IPS-15b (cell line): Measurements from ENCODE around the gene SLC4A2.

Experiments
- H3K27me3 ChIP-seq: one replicate; pipeline ENCODE4 v1.6.1; 2013; ENCODE audit warnings: low read length; ENCODE audit not compliant: control insufficient read depth, insufficient read depth
- H3K36me3 ChIP-seq: one replicate; pipeline ENCODE4 v1.6.1; 2013; ENCODE audit warnings: low read length; ENCODE audit not compliant: control insufficient read depth, insufficient read depth
- H3K4me1 ChIP-seq: one replicate; pipeline ENCODE4 v1.6.1; 2013; ENCODE audit warnings: mild to moderate bottlenecking, low read length; ENCODE audit not compliant: control insufficient read depth, insufficient read depth
- H3K4me3 ChIP-seq: one replicate; pipeline ENCODE4 v1.5.1; 2013; ENCODE audit warnings: low read depth, low read length
- H3K9ac ChIP-seq: one replicate; pipeline ENCODE4 v1.6.1; 2013; ENCODE audit warnings: low read depth, mild to moderate bottlenecking, low read length
- H3K9me3 ChIP-seq: one replicate; pipeline ENCODE4 v1.6.1; 2013; ENCODE audit warnings: mild to moderate bottlenecking, low read length; ENCODE audit not compliant: control insufficient read depth, insufficient read depth

Gene SLC4A2

DNA sequence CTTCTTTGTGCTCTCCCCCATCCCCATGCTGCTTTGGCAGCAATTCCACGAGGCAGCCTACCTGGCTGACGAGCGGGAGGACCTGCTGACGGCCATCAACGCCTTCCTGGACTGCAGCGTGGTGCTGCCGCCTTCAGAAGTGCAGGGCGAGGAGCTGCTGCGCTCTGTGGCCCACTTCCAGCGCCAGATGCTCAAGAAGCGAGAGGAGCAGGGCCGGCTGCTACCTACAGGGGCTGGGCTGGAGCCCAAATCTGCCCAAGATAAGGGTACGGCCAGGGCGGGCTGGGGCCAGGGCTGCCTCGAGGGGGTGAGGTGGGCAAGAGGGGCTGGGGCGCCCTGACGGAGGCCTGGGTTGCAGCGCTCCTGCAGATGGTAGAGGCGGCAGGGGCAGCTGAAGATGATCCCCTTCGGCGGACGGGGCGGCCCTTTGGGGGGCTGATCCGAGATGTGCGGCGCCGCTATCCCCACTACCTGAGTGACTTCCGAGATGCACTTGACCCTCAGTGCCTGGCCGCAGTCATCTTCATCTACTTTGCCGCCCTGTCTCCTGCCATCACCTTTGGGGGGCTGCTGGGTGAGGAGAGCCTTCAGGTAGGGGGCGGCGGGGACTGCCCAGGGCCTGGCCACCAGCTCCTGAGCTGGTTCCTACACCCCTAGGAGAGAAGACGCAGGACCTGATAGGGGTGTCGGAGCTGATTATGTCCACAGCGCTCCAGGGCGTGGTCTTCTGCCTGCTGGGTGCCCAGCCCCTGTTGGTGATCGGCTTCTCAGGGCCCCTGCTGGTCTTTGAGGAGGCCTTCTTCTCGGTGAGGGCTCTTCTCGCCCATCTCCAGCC lies 11.9 kb downstream of the SLC4A2 start:
- H3K27me3 ChIP-seq = no peaks in the 10 kb centered on the region
- no peak overlapping the region for H3K9ac ChIP-seq
- H3K4me1 ChIP-seq = no peaks in the 10 kb centered on the region
- H3K4me3 ChIP-seq = no peak overlapping the region
- peaks cover 62% of the 10 kb centered on the region for H3K36me3 ChIP-seq
- H3K9me3 ChIP-seq = no peaks in the 10 kb centered on the region

DNA sequence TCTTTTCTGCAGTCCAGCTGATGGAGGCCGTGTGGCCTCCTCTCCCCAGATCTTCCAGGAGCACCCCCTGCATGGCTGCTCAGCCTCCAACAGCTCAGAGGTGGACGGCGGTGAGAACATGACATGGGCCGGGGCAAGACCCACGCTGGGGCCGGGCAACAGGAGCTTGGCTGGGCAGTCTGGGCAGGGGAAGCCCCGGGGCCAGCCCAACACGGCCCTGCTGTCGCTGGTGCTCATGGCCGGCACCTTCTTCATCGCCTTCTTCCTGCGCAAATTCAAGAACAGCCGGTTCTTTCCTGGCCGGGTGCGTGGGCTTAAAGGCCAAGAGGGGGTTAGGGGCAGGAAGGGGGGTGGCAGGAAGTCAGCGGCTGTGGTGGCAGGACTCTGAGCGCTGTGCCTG lies 14.6 kb downstream of the SLC4A2 start:
- H3K4me3 ChIP-seq = no peak overlapping the region
- H3K9ac ChIP-seq = no peak overlapping the region
- no peaks in the 10 kb centered on the region for H3K27me3 ChIP-seq
- H3K9me3 ChIP-seq = no peaks in the 10 kb centered on the region
- H3K36me3 ChIP-seq = peaks cover 54% of the 10 kb centered on the region
- H3K4me1 ChIP-seq = peaks cover 2% of the 10 kb centered on the region

DNA sequence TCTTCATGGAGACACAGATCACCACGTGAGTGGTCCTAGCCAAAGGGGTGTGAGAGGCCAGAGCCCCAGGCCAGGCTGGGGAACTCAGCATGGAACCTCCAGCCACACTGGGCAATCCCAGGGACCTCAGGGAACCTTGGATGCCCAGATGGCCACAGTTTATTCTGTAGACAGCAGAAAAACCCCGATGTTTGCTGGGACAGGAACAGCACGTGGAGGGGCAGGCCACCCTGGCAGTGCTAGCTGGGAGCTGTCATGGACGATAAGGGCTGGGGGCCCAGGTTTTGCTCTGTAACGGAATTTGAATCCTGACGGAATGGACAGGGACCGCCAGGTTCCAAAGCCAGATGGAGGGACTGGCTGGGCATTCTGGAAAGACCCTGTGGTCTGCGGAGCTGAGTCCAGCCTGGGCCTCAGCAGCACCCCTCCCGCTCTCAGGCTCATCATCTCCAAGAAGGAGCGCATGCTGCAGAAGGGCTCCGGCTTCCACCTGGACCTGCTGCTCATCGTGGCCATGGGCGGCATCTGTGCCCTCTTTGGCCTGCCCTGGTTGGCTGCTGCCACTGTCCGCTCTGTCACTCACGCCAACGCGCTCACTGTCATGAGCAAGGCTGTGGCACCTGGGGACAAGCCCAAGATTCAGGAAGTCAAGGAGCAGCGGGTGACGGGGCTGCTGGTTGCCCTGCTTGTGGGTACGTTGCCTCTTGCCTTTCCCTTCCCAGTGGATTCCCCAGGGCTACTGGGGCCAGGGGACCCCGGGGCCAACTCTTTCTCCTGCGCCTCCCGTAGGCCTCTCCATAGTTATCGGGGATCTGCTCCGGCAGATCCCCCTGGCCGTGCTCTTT lies 15.7 kb downstream of the SLC4A2 start:
- H3K27me3 ChIP-seq = no peaks in the 10 kb centered on the region
- no peak overlapping the region for H3K9ac ChIP-seq
- no peaks in the 10 kb centered on the region for H3K9me3 ChIP-seq
- H3K4me3 ChIP-seq = no peak overlapping the region
- H3K36me3 ChIP-seq = peaks cover 49% of the 10 kb centered on the region
- peaks cover 2% of the 10 kb centered on the region for H3K4me1 ChIP-seq

DNA sequence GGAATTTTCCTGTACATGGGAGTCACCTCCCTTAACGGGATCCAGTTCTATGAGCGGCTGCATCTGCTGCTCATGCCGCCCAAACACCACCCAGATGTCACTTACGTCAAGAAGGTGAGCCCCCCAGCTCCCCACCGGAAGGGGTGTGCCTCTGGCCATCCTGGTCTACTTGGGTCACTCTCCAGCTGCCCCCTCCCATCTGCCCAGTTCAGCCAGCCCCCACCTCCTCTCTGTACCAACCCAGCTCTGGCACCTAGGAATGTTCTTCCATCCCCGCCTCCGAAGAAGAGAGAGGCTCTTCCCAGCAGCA lies 16.2 kb downstream of the SLC4A2 start:
- H3K27me3 ChIP-seq = no peaks in the 10 kb centered on the region
- no peaks in the 10 kb centered on the region for H3K9me3 ChIP-seq
- no peak overlapping the region for H3K9ac ChIP-seq
- H3K4me1 ChIP-seq = peaks cover 2% of the 10 kb centered on the region
- H3K36me3 ChIP-seq = peaks cover 43% of the 10 kb centered on the region
- no peak overlapping the region for H3K4me3 ChIP-seq

DNA sequence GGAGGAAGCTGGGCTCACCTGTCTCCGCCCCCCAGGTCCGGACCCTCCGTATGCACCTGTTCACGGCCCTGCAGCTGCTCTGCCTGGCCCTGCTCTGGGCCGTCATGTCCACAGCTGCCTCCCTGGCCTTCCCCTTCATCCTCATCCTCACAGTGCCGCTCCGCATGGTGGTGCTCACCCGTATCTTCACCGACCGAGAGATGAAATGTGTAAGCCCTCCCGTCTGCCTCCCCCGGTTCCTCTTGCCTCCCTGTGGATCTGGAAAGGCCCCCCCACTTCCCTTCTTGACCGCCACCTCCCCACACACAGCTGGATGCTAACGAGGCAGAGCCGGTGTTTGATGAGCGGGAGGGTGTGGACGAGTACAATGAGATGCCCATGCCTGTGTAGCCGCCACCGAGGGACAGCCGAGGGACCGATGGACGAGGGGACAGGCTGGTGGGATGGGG lies 16.6 kb downstream of the SLC4A2 start:
- peaks cover 39% of the 10 kb centered on the region for H3K36me3 ChIP-seq

DNA sequence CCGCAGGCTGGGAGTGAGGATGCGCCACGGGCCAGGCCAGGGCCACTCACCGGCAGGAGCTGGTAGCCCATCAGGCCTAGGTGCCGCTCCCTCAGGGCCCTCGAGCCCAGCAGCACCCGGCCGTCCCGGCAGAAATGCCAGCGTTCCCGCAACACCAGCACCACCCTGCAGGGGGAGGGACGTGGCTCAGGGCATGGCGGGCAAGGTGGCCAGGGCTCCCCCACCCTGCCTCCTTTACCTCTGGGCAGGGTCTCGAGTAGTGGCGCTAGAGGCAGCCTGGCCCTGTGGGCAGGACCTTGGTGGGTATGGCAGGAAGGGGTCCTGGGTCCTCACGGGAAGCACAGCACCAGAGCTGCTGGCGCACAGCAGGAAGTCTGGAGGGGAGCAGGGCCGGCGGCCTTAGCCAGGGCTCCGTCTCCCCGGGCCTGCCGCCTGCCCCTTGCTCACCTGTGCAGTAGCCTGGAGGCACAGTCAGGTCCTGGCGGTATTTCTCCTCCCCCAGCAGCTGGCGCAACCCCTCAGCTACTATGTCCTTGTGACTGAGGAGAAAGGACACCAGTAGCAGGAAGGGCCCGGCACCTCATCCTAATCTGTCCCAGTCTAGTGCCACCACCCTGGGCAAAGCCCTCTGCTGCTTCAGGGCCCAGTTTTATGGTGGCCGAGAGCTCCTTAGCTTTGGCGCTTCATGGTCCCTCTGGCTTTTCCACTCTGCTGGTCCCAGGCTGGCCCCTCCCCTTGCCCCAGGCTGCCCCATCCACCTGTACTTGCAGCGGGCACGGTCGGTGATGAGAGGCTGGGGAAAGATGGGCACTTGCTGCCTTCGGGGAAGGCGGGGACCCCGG lies 17.7 kb downstream of the SLC4A2 start:
- Histone ChIP-seq H3K4me3 (no peak overlapping the region), H3K36me3 (peaks cover 31% of the 10 kb centered on the region), H3K27me3 (no peaks in the 10 kb centered on the region), H3K9me3 (no peaks in the 10 kb centered on the region), H3K4me1 (peaks cover 2% of the 10 kb centered on the region), H3K9ac (no peak overlapping the region)

More for the DNA sequence above, 16.6 kb downstream of the SLC4A2 start:
- Histone ChIP-seq H3K27me3 (no peaks in the 10 kb centered on the region), H3K4me3 (no peak overlapping the region), H3K9ac (no peak overlapping the region), H3K4me1 (peaks cover 2% of the 10 kb centered on the region), H3K9me3 (no peaks in the 10 kb centered on the region)

DNA sequence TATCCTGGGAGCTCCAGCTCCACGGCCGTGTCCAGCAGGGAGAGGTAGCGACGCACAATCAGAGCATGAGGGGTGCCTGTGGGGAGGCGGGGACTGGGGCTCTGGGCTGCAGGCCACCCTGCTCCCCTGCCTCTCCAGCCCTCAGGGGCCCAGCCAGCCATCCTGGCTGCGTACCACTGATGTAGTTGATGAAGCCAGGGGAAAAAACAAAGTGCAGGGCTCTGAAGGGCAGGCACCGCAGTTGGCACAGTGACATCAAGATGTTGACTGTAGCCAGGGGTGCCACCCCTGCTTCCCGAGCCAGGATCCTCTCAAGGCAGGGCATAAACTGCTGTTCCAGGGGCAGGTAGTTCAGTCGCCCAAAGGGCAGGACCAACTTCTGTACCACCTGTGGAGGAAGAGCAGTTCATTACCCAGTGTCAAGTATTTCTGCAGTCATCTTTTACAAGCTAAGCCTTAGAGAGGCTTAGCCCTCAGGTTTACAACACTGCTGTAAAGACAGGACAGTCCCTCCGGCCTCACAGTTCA lies 18.4 kb downstream of the SLC4A2 start:
- Histone ChIP-seq H3K36me3 (peaks cover 30% of the 10 kb centered on the region), H3K4me3 (no peak overlapping the region), H3K9me3 (no peaks in the 10 kb centered on the region), H3K27me3 (no peaks in the 10 kb centered on the region), H3K4me1 (peaks cover 4% of the 10 kb centered on the region), H3K9ac (no peak overlapping the region)

DNA sequence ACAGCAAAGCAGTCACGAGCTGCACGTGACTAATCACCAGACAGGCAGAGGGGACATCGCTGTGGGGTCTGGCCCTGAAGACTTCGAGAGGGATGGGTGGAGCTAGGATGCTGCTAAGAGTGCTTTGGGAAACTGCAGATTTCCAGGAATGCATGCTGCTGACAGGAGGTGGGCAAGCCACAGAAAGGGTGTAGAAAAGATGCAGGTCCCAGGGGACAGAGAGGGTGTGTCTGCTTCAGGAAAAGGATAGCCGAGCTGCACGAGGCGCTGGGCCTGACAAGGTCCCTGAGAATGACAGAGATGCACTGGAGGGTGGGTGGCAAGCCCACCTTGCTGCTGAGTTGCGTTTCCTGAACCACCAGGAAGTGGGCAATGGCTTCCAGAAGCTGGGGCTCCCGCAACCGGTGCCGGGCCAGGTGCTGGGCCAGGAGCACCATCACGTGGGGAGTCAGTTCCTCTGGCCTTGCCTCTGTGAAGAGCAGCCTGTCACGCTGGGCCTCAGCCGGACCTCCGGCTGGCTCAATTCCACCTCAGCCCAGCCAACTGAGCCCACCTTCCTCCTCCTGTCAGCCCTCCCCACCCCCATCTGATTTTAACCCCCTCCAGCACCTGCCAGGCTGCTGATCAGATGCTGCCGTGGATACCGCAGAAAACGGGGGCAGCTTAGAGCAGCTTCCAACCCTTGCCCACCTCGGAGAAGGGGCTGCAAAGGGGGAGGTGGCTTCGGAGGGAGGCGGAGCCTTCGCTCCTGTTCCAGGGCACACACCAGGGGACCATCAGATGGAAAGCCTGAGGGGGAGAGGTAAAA lies 19.0 kb downstream of the SLC4A2 start:
- no peaks in the 10 kb centered on the region for H3K9me3 ChIP-seq
- H3K36me3 ChIP-seq = peaks cover 30% of the 10 kb centered on the region
- peaks cover 4% of the 10 kb centered on the region for H3K4me1 ChIP-seq
- H3K9ac ChIP-seq = no peak overlapping the region
- no peaks in the 10 kb centered on the region for H3K27me3 ChIP-seq
- no peak overlapping the region for H3K4me3 ChIP-seq

DNA sequence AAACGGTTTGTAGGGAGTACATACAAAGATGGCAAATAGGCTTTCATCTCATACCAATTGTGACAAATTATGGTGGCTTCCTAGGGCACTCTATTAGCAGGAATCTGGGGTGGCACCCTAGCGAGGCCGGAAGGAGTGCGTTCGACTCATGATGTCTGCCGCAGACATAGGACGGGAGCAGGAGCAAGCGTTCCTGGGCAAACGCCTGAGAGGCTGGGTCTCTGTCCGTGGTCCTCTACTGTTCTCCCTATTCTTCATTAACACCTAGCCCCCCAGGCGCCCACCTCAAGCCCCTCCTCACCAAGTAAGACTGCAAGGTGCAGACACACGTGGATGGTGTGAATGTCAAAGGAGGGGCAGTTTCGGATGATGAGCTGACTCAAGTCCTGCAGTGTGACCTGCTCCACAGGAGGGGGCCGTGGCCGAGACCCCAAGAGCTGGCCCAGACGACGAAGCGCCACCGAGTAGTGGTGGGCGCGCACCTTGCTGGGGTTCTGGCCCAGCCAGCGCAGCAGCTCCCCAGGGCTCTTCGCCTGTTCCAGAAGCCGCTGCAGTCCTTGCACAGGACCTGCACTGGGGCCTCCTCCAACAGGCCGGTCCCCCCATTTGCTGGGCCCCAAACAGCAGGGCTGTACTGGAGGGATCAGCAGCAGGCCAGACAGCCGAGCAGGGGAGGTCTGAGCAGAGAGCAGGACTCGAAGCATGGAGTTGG lies 20.0 kb downstream of the SLC4A2 start:
- H3K4me1 ChIP-seq = peaks cover 4% of the 10 kb centered on the region
- peaks cover 24% of the 10 kb centered on the region for H3K36me3 ChIP-seq
- no peaks in the 10 kb centered on the region for H3K9me3 ChIP-seq
- H3K27me3 ChIP-seq = peaks cover 8% of the 10 kb centered on the region
- peak overlapping the region; percentile 90 for H3K9ac ChIP-seq
- H3K4me3 ChIP-seq = peak overlapping the region; percentile 91

DNA sequence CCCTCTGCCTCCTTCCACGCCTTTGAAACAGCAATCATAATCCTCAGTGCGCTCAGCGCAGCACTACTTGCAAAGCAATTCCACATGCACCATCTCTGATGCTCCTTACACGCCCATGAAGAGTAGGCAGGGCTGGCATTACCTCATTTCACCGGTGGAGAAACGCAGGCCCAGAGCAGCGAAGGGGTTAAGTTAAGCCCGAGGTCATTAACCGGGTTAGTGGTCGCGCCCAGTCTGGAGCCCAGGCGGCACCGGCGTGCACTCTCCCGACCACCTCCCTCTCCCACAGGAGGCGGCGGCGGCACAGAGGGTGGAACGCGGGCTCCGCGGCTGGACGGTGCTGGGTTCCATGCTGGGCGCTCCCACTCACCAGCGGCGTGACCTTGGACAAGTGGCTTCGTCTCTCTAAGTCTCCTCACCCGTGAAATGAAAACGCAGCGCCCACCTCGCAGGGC lies 20.7 kb downstream of the SLC4A2 start:
- Histone ChIP-seq H3K9me3 (no peaks in the 10 kb centered on the region), H3K4me3 (peak overlapping the region; percentile 91), H3K4me1 (peaks cover 4% of the 10 kb centered on the region), H3K9ac (peak overlapping the region; percentile 90), H3K36me3 (peaks cover 17% of the 10 kb centered on the region), H3K27me3 (peaks cover 14% of the 10 kb centered on the region)
